ENCODE measurements around the gene PDE6G.

PDE6G gene

GRCh38 chr17:81687770-81688541 lies 31.6 kb upstream of the PDE6G start:
- H3K4me3 ChIP-seq (replicated peaks; ENCODE audit: low read depth, low read length), result no peak overlapping the region
- DNase-seq (ENCODE audit: low read depth), result no peak
- TF ChIP-seq, protein P1, sequence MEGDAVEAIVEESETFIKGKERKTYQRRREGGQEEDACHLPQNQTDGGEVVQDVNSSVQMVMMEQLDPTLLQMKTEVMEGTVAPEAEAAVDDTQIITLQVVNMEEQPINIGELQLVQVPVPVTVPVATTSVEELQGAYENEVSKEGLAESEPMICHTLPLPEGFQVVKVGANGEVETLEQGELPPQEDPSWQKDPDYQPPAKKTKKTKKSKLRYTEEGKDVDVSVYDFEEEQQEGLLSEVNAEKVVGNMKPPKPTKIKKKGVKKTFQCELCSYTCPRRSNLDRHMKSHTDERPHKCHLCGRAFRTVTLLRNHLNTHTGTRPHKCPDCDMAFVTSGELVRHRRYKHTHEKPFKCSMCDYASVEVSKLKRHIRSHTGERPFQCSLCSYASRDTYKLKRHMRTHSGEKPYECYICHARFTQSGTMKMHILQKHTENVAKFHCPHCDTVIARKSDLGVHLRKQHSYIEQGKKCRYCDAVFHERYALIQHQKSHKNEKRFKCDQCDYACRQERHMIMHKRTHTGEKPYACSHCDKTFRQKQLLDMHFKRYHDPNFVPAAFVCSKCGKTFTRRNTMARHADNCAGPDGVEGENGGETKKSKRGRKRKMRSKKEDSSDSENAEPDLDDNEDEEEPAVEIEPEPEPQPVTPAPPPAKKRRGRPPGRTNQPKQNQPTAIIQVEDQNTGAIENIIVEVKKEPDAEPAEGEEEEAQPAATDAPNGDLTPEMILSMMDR (IDR thresholded peaks at IDR 0.05; ENCODE audit: low read length, missing control alignments), result no peak

GRCh38 chr17:81686614-81687013 lies 30.3 kb upstream of the PDE6G start:
- DNase-seq (ENCODE audit: low read depth), result no peak
- TF ChIP-seq, protein P1 (IDR thresholded peaks at IDR 0.05; ENCODE audit: low read length, missing control alignments), result no peak
- no peak overlapping the region for H3K4me3 ChIP-seq (replicated peaks; ENCODE audit: low read depth, low read length)

DNA sequence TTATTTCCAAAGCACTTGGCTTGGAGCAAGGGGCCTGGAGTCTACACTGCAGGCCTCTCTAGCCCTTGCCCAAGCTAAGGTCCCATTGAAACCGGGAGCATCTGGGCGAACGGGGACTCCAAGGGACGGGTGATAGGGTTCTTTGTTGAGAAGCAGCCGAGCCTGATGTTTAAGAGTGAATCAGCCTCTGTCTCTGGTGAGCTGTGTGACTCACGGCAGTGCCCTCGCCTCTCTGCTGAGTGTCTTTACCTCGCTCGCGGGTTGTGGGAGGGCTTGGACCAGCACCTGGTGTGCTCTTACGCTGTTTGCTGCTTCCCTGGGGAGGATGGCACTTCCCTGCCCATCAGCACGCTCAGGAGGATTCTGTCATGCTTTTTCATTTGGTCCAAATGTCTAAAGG lies 28.8 kb upstream of the PDE6G start:
- DNase-seq (ENCODE audit: low read depth), result peak; percentile 46
- TF ChIP-seq, protein P1 (IDR thresholded peaks at IDR 0.05; ENCODE audit: low read length, missing control alignments), result no peak
- peak overlapping the region; percentile 87 for H3K4me3 ChIP-seq (replicated peaks; ENCODE audit: low read depth, low read length)

DNA sequence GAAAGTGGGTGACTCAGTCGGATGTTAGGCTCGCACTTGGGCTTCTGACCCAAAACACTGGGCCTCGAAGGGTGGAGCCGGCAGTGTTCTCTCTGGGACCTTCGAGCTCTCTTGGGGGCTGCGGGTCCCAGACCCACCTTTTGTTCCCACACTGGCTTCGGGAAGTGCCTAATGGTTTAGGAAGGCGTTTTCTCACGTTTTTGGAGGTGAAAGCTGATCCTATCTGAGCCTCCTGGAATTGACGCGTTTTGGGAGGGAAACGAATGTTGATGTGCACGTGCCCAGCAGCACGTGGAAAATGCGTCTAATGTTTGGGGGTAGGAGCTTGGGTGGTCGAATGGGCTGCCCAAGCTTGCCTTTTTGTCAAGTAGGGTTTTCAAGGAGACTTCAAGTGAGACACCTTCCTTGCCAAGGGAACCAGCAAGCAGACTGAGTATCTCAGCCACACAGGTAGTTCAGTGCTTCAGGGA lies 28.1 kb upstream of the PDE6G start:
- no peak for DNase-seq (ENCODE audit: low read depth)
- TF ChIP-seq, protein P1 (IDR thresholded peaks at IDR 0.05; ENCODE audit: low read length, missing control alignments), result no peak
- peak overlapping the region; percentile 87 for H3K4me3 ChIP-seq (replicated peaks; ENCODE audit: low read depth, low read length)

DNA sequence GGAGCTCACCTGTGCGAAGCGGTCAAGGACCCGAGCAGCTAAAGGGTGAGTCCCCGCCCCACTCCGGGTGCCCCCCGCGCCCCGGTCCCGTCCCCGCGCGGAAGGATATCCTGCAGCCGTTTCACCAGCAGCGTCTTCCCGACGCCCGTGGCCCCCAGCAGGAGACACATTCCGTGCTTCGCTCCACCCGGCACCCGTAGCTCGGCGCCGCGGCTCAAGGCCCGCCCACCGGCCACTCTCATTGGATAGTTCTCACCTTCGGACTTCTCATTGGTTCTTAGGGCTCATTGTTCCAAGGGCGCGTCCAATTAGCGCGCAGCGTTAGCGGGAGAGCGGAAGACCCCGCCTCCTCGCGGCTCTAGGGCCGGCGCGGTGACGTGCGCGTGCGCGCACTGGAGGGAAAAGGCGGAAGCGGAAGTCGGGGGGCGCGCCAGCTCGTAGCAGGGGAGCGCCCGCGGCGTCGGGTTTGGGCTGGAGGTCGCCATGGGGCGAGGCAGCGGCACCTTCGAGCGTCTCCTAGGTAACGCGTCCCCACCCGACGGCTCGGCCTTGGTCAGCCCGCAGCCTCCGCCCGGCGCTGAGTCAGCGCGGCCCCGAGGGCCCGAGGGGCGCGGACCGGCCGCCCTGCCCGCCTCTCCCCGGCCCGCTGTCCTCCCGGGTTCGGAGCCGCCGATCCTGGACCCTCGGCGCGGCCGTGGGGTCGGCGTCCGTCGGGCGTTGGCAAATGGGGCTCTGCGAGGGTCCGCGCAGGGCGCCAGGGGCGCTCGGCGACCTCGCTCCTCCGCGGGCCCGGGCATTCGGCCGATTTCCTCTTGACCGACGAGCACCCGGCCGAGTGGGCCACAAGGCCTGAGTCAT lies 27.5 kb upstream of the PDE6G start, which contains the start of the genes ARL16 and HGS:
ARL16 (minus strand) TSS at position 214 of the 858 bp plus-strand sequence; CDS start at position 170, 44 bp downstream.
HGS (plus strand) TSS at position 428 of the 858 bp plus-strand sequence; CDS start at position 484, 56 bp downstream.
- TF ChIP-seq, protein P1 (IDR thresholded peaks at IDR 0.05; ENCODE audit: low read length, missing control alignments), result no peak
- DNase-seq (ENCODE audit: low read depth), result peak; percentile 99
- peak within 1 kb of the TSS; percentile 87 for H3K4me3 ChIP-seq (replicated peaks; ENCODE audit: low read depth, low read length)

GRCh38 chr17:81683208-81683583 lies 26.9 kb upstream of the PDE6G start:
- no peak for DNase-seq (ENCODE audit: low read depth)
- TF ChIP-seq, protein P1 (IDR thresholded peaks at IDR 0.05; ENCODE audit: low read length, missing control alignments), result no peak
- peak overlapping the region; percentile 87 for H3K4me3 ChIP-seq (replicated peaks; ENCODE audit: low read depth, low read length)

Data from fibroblast of pulmonary artery (primary cell).